ENCODE results near the gene HSPA12B.

The HSPA12B gene

GRCh38 chr20:3702611-3703391, 29.7 kb upstream of the HSPA12B start:
- no peak for TF ChIP-seq LEF1 (IDR thresholded peaks at IDR 0.05; ENCODE audit: borderline replicate concordance)
- no peak for TF ChIP-seq L3MBTL2 (conservative IDR thresholded peaks at IDR 0.05)
- no peak for TF ChIP-seq TARDBP (IDR thresholded peaks at IDR 0.05)
- no peak for TF ChIP-seq SP1 (IDR thresholded peaks at IDR 0.05)
- TF ChIP-seq CTBP1 (IDR thresholded peaks at IDR 0.05; ENCODE audit: borderline replicate concordance): no peak
- no peak for TF ChIP-seq SUZ12 (IDR thresholded peaks at IDR 0.05)
- no peak for TF ChIP-seq BHLHE40 (IDR thresholded peaks at IDR 0.05; ENCODE audit: borderline replicate concordance)
- no peak for TF ChIP-seq FOXK2 (IDR thresholded peaks at IDR 0.05)
- no peak for TF ChIP-seq FOXA1 (IDR thresholded peaks at IDR 0.05)
- no peak for TF ChIP-seq HDGF (IDR thresholded peaks at IDR 0.05; ENCODE audit: borderline replicate concordance)
- ChIA-PET CTCF (interaction anchor here (0.6 kb wide), 1 partner anchor 39 kb away, joined by 3 read pairs; no protein-coding TSS in a partner anchor), POLR2A (no interaction called here)
- no peak for DNase-seq (ENCODE audit: extremely low spot score)

GRCh38 chr20:3704087-3704486, 28.4 kb upstream of the HSPA12B start:
- ChIA-PET CTCF (interaction anchor here (0.7 kb wide), 1 partner anchor 12 kb away, joined by 3 read pairs; no protein-coding TSS in a partner anchor), POLR2A (no interaction called here)
- TF ChIP-seq TARDBP (IDR thresholded peaks at IDR 0.05): no peak
- TF ChIP-seq SUZ12 (IDR thresholded peaks at IDR 0.05): no peak
- no peak for DNase-seq (ENCODE audit: extremely low spot score)

GRCh38 chr20:3705491-3705969, 27.0 kb upstream of the HSPA12B start:
- POLR2A ChIA-PET: no interaction called here
- TF ChIP-seq ZNF384 (IDR thresholded peaks at IDR 0.05): no peak
- no peak for TF ChIP-seq ELF4 (IDR thresholded peaks at IDR 0.05)
- no peak for TF ChIP-seq NFRKB (IDR thresholded peaks at IDR 0.05)
- no peak for TF ChIP-seq BHLHE40 (IDR thresholded peaks at IDR 0.05; ENCODE audit: borderline replicate concordance)
- no peak for TF ChIP-seq ARNT (IDR thresholded peaks at IDR 0.05)
- TF ChIP-seq LEF1 (IDR thresholded peaks at IDR 0.05; ENCODE audit: borderline replicate concordance): no peak
- no peak for TF ChIP-seq TARDBP (IDR thresholded peaks at IDR 0.05)
- no peak for TF ChIP-seq SUZ12 (IDR thresholded peaks at IDR 0.05)
- no peak for TF ChIP-seq CTBP1 (IDR thresholded peaks at IDR 0.05; ENCODE audit: borderline replicate concordance)
- no peak for TF ChIP-seq L3MBTL2 (conservative IDR thresholded peaks at IDR 0.05)
- no peak for TF ChIP-seq HDGF (IDR thresholded peaks at IDR 0.05; ENCODE audit: borderline replicate concordance)
- no peak for TF ChIP-seq SP1 (IDR thresholded peaks at IDR 0.05)
- TF ChIP-seq PKNOX1 (IDR thresholded peaks at IDR 0.05): no peak
- DNase-seq (ENCODE audit: extremely low spot score): no peak
- CTCF ChIA-PET: interaction anchor here (0.6 to 1.1 kb wide), 2 partner anchors 80 to 155 kb away, joined by 3 to 4 read pairs; no protein-coding TSS in a partner anchor

GRCh38 chr20:3705970-3706739, 26.3 kb upstream of the HSPA12B start:
- no peak for DNase-seq (ENCODE audit: extremely low spot score)
- ChIA-PET CTCF (interaction anchor here (1.1 kb wide), 1 partner anchor 154 kb away, joined by 4 read pairs; no protein-coding TSS in a partner anchor), POLR2A (interaction anchor here (0.7 kb wide), 1 partner anchor 28 kb away, joined by 3 read pairs; no protein-coding TSS in a partner anchor)
- TF ChIP-seq BHLHE40 (IDR thresholded peaks at IDR 0.05; ENCODE audit: borderline replicate concordance): no peak
- no peak for TF ChIP-seq FOXM1 (IDR thresholded peaks at IDR 0.05; ENCODE audit: borderline replicate concordance)
- TF ChIP-seq LEF1 (IDR thresholded peaks at IDR 0.05; ENCODE audit: borderline replicate concordance): no peak
- no peak for TF ChIP-seq TARDBP (IDR thresholded peaks at IDR 0.05)
- no peak for TF ChIP-seq L3MBTL2 (conservative IDR thresholded peaks at IDR 0.05)
- TF ChIP-seq FOXA1 (IDR thresholded peaks at IDR 0.05): no peak
- TF ChIP-seq ELF4 (IDR thresholded peaks at IDR 0.05): no peak
- TF ChIP-seq CTBP1 (IDR thresholded peaks at IDR 0.05; ENCODE audit: borderline replicate concordance): no peak
- TF ChIP-seq FOXK2 (IDR thresholded peaks at IDR 0.05): no peak
- TF ChIP-seq SP1 (IDR thresholded peaks at IDR 0.05): no peak
- no peak for TF ChIP-seq HDGF (IDR thresholded peaks at IDR 0.05; ENCODE audit: borderline replicate concordance)

GRCh38 chr20:3706774-3707507, 25.5 kb upstream of the HSPA12B start:
- DNase-seq (ENCODE audit: extremely low spot score): no peak
- ChIA-PET CTCF (interaction anchor here (0.9 to 1.6 kb wide), 3 partner anchors 9 to 144 kb away, joined by 3 to 5 read pairs (median 5); no protein-coding TSS in a partner anchor), POLR2A (interaction anchor here (0.5 to 0.7 kb wide), 2 partner anchors 29 to 543 kb away, joined by 3 to 4 read pairs; no protein-coding TSS in a partner anchor)
- no peak for TF ChIP-seq LEF1 (IDR thresholded peaks at IDR 0.05; ENCODE audit: borderline replicate concordance)
- no peak for TF ChIP-seq ELF4 (IDR thresholded peaks at IDR 0.05)
- TF ChIP-seq SP1 (IDR thresholded peaks at IDR 0.05): no peak
- no peak for TF ChIP-seq PKNOX1 (IDR thresholded peaks at IDR 0.05)
- no peak for TF ChIP-seq FOXA1 (IDR thresholded peaks at IDR 0.05)
- TF ChIP-seq ZNF384 (IDR thresholded peaks at IDR 0.05): no peak
- no peak for TF ChIP-seq TARDBP (IDR thresholded peaks at IDR 0.05)
- TF ChIP-seq HDGF (IDR thresholded peaks at IDR 0.05; ENCODE audit: borderline replicate concordance): no peak
